HepG2 (cell line): ENCODE measurements around the gene TJAP1. TPM values are rescaled to one million over a fixed set of nuclear protein-coding genes. Genes with fewer than 3 reads are reported as not detected.
A peak's percentile ranks its signal among the peaks of the same experiment; 100 is the strongest.

Experiments used
- SP5 ChIP-seq: IDR thresholded peaks from 2 replicates; pipeline ENCODE4 v1.6.1; 2016; ENCODE audit warnings: low read depth, borderline replicate concordance
- ZFX ChIP-seq: sonication (generic); formaldehyde crosslinking; IDR thresholded peaks from 2 replicates; pipeline ENCODE4 v1.4.0; 2020; ENCODE audit warnings: mild to moderate bottlenecking, low read depth, missing genetic modification reagents, moderate library complexity
- ZNF136 ChIP-seq: sonication (generic); formaldehyde crosslinking; IDR thresholded peaks from 2 replicates; pipeline ENCODE4 v1.8.1; 2022; ENCODE audit warnings: low read depth, mild to moderate bottlenecking, moderate library complexity, missing genetic modification reagents
- ZNF879 ChIP-seq: sonication (generic); formaldehyde crosslinking; IDR thresholded peaks from 2 replicates; pipeline ENCODE4 v1.8.1; 2023; ENCODE audit warnings: missing genetic modification reagents
- polyA plus RNA-seq, 8 experiments: library from polyadenylated mRNA; depleted of rRNA in 3 of 8; stranded (reverse) in 7 of 8; unstranded in 1 of 8; fragments of >200 nt; fragmentation: Illumina TruSeq in 4 of 8; extraction: Trizol in 4 of 8; gene quantifications; 2 replicates each; pipeline versions ENCODE4 v1.2.1 to v1.2.3, GENCODE V29; 2011 to 2016; ENCODE audit warnings: low read depth in 4 of 8, missing spikeins in 1 of 8, mixed read lengths in 1 of 8; ENCODE audit not compliant: insufficient read depth in 1 of 8
- total RNA-seq, 5 experiments: library from RNA; depleted of rRNA; stranded (reverse); fragments of >200 nt; fragmentation: Illumina TruSeq; extraction: Trizol; gene quantifications; 2 replicates each; pipeline ENCODE4 v1.2.3, GENCODE V29; 2016; ENCODE audit warnings: low read depth in 1 of 5
- TF ChIP-seq, protein P1 (sequence below): sonication (generic); formaldehyde crosslinking; IDR thresholded peaks from 2 replicates; pipeline ENCODE4 v1.4.0; 2020; ENCODE audit warnings: missing genetic modification reagents
- TF ChIP-seq, protein P2 (sequence below): sonication (generic); formaldehyde crosslinking; IDR thresholded peaks from 2 replicates; pipeline ENCODE4 v1.4.0; 2020; ENCODE audit warnings: missing genetic modification reagents
- TF ChIP-seq, protein P3 (sequence below), 2 experiments: fragments of 450-650 bp in 1 of 2; sonication (generic) in 1 of 2; formaldehyde crosslinking in 1 of 2; IDR thresholded peaks; 2 replicates each; pipeline versions ENCODE4 v1.6.1 to v1.8.0; 2016 to 2022; ENCODE audit warnings: antibody characterized with exemption in 1 of 2, mild to moderate bottlenecking in 1 of 2, missing genetic modification reagents in 1 of 2
- TF ChIP-seq, protein P4 (sequence below): sonication (generic); formaldehyde crosslinking; IDR thresholded peaks from 2 replicates; pipeline ENCODE4 v1.4.0; 2020; ENCODE audit warnings: missing genetic modification reagents, borderline replicate concordance
- TF ChIP-seq, protein P5 (sequence below): sonication (generic); formaldehyde crosslinking; IDR thresholded peaks from 2 replicates; pipeline ENCODE4 v1.4.0; 2020; ENCODE audit warnings: missing genetic modification reagents, mild to moderate bottlenecking, borderline replicate concordance

TJAP1 gene
- total and polyA plus RNA-seq, 2 of the 13 experiments (the other 11 are each of a cell fraction or from before 2014, with no cell fraction given): 15.7 to 41.6 TPM

DNA sequence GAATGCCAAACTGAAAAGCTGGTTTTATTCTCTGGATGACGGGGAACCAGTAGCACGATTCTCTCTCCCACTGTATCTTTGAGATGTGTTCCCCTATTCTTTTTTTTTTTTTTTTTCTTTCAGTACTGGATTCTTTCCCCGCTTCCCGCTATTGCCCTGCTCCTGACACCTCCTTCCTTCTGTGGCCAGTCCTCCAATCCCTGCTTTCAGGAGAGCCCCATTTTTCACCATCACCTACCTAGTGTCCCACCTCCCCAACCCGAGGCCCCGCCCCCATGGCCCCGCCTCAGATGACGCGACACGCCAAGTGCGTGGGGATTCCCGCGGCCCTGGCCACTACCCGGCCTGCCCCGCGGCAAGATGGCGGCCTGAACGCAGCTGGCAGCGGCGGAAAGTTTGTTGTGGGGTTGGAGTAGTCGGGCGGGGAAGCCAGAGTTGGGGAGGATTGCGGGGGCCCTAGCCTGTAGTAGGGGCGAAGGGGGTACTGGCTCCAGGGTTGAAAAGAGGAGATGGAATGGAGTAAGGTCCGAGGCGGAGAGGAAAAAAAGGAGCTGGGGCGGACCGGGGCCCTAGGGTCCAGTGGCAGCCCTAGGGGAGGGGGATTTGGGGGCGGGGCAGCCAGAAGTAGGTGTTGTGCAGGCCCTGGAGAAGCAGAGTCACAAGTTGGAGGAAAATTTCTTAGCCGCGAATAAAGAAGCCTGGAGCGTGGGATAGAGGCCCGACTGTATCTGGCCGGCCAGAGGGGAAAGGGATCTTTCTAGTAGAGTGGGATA lies at the start of gene TJAP1 (continued):
- TF ChIP-seq ZFX (peak; percentile 95), SP5 (peak; percentile 63; the same call in 1 of the 2 replicates), ZNF136 (CRISPR knock-in tag) (no peak), ZNF879 (0 out of 2 replicates have a peak, but pooled peaks have one; percentile 56)
- TF ChIP-seq, protein P1, sequence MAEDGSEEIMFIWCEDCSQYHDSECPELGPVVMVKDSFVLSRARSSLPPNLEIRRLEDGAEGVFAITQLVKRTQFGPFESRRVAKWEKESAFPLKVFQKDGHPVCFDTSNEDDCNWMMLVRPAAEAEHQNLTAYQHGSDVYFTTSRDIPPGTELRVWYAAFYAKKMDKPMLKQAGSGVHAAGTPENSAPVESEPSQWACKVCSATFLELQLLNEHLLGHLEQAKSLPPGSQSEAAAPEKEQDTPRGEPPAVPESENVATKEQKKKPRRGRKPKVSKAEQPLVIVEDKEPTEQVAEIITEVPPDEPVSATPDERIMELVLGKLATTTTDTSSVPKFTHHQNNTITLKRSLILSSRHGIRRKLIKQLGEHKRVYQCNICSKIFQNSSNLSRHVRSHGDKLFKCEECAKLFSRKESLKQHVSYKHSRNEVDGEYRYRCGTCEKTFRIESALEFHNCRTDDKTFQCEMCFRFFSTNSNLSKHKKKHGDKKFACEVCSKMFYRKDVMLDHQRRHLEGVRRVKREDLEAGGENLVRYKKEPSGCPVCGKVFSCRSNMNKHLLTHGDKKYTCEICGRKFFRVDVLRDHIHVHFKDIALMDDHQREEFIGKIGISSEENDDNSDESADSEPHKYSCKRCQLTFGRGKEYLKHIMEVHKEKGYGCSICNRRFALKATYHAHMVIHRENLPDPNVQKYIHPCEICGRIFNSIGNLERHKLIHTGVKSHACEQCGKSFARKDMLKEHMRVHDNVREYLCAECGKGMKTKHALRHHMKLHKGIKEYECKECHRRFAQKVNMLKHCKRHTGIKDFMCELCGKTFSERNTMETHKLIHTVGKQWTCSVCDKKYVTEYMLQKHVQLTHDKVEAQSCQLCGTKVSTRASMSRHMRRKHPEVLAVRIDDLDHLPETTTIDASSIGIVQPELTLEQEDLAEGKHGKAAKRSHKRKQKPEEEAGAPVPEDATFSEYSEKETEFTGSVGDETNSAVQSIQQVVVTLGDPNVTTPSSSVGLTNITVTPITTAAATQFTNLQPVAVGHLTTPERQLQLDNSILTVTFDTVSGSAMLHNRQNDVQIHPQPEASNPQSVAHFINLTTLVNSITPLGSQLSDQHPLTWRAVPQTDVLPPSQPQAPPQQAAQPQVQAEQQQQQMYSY (CRISPR knock-in tag): no peak; the same call in 1 of the 2 replicates
- TF ChIP-seq, protein P2, sequence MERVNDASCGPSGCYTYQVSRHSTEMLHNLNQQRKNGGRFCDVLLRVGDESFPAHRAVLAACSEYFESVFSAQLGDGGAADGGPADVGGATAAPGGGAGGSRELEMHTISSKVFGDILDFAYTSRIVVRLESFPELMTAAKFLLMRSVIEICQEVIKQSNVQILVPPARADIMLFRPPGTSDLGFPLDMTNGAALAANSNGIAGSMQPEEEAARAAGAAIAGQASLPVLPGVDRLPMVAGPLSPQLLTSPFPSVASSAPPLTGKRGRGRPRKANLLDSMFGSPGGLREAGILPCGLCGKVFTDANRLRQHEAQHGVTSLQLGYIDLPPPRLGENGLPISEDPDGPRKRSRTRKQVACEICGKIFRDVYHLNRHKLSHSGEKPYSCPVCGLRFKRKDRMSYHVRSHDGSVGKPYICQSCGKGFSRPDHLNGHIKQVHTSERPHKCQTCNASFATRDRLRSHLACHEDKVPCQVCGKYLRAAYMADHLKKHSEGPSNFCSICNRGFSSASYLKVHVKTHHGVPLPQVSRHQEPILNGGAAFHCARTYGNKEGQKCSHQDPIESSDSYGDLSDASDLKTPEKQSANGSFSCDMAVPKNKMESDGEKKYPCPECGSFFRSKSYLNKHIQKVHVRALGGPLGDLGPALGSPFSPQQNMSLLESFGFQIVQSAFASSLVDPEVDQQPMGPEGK (CRISPR knock-in tag): peak; percentile 71
- TF ChIP-seq, protein P3, sequence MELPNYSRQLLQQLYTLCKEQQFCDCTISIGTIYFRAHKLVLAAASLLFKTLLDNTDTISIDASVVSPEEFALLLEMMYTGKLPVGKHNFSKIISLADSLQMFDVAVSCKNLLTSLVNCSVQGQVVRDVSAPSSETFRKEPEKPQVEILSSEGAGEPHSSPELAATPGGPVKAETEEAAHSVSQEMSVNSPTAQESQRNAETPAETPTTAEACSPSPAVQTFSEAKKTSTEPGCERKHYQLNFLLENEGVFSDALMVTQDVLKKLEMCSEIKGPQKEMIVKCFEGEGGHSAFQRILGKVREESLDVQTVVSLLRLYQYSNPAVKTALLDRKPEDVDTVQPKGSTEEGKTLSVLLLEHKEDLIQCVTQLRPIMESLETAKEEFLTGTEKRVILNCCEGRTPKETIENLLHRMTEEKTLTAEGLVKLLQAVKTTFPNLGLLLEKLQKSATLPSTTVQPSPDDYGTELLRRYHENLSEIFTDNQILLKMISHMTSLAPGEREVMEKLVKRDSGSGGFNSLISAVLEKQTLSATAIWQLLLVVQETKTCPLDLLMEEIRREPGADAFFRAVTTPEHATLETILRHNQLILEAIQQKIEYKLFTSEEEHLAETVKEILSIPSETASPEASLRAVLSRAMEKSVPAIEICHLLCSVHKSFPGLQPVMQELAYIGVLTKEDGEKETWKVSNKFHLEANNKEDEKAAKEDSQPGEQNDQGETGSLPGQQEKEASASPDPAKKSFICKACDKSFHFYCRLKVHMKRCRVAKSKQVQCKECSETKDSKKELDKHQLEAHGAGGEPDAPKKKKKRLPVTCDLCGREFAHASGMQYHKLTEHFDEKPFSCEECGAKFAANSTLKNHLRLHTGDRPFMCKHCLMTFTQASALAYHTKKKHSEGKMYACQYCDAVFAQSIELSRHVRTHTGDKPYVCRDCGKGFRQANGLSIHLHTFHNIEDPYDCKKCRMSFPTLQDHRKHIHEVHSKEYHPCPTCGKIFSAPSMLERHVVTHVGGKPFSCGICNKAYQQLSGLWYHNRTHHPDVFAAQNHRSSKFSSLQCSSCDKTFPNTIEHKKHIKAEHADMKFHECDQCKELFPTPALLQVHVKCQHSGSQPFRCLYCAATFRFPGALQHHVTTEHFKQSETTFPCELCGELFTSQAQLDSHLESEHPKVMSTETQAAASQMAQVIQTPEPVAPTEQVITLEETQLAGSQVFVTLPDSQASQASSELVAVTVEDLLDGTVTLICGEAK (IDR thresholded peaks at IDR 0.05): no peak
- TF ChIP-seq, protein P3 (CRISPR knock-in tag; IDR thresholded peaks at IDR 0.05): no peak
- TF ChIP-seq, protein P4, sequence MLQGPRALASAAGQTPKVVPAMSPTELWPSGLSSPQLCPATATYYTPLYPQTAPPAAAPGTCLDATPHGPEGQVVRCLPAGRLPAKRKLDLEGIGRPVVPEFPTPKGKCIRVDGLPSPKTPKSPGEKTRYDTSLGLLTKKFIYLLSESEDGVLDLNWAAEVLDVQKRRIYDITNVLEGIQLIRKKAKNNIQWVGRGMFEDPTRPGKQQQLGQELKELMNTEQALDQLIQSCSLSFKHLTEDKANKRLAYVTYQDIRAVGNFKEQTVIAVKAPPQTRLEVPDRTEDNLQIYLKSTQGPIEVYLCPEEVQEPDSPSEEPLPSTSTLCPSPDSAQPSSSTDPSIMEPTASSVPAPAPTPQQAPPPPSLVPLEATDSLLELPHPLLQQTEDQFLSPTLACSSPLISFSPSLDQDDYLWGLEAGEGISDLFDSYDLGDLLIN (CRISPR knock-in tag): no peak
- TF ChIP-seq, protein P5, sequence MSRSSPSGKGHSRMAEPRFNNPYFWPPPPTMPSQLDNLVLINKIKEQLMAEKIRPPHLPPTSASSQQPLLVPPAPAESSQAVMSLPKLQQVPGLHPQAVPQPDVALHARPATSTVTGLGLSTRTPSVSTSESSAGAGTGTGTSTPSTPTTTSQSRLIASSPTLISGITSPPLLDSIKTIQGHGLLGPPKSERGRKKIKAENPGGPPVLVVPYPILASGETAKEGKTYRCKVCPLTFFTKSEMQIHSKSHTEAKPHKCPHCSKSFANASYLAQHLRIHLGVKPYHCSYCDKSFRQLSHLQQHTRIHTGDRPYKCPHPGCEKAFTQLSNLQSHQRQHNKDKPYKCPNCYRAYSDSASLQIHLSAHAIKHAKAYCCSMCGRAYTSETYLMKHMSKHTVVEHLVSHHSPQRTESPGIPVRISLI (CRISPR knock-in tag): peak; percentile 49; the same call in 1 of the 2 replicates
